ENCODE measurements around the gene COL9A3.

COL9A3 gene

GRCh38 chr20:62813588-62813987 is 3.3 kb upstream of the COL9A3 start:
- no peak for DNase-seq

- no peak for DNase-seq
These were observed 2.7 kb upstream of the COL9A3 start for GRCh38 chr20:62814060-62814708.

- DNase-seq: no peak
These were observed 2.2 kb upstream of the COL9A3 start for GRCh38 chr20:62814709-62815065.

DNA sequence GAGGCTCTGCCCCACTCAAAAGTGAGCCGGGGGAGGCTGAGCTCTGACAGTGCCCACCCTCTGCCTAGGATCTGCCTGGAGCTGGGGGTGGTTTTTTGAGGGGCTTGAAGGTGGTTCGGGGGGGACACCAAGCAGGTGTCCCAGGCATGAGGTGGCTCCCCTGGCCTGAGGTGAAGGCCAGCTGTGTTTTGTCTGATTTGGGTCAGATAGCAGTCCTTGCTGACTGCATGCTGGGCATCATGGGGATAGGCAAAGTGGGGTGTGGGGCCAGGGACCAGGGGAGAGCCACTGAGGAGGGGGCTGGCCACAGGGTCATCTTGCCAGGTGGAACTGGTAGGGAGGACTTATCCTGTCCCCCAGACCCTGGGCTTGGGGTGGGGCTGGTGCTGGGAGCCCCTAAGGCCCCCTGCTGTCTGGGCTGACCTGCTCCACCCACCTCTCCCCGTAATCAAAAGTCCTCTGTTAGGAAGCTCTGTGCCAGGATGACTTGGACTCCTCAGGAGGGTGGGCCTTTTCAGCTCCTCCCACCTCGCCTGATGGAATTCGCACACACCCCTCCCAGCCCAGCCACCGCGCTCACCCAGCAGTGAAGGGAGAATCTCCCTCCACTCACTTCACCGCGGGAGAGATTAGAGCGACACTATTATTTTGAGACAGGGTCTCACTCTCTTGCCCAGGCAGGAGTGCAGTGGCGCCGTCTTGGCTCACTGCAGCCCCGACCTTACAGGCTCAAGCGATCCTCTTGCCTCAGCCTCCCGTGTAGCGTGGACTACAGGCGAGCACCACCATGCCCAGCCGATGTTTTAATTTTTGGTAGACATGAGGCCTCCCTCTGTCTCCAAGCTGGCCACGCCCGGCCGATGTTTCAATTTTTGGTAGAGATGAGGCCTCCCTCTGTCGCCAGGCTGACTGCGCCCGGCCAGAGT is 1.5 kb upstream of the COL9A3 start:
- DNase-seq: no peak

- DNase-seq: no peak
These were observed 593 bp upstream of the COL9A3 start for GRCh38 chr20:62816031-62816883.

DNA sequence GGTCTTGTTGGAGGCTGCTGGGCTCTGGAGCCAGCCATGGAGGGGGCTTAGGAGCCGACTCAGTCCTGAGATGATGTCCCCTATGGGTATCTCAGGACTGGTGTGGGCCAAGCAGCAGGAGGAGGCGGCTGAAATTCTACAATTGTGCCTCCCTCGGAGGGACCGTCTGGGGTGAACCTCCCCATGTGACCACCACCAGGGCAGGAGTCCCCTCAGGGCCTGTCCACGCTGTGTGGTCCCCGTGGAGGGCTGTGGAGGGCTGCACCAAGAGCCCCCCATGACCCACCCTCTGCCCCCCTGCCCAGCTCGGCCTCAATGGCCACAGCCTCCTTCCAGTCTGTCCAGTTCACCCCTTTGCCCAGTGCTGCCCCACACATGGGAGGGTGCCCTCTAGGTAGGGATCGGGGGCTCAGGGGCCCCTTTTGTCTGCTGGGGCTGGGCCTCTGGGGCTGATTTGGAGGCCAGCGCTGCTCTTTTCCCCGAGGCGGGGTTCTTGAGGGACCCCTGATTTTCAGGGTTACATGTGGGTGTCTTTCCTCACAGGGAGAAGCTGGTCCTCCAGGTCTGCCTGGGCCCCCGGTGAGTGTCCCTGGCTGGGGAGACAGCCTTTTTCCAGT is 1.2 kb downstream of the COL9A3 start:
- DNase-seq: no peak

DNA sequence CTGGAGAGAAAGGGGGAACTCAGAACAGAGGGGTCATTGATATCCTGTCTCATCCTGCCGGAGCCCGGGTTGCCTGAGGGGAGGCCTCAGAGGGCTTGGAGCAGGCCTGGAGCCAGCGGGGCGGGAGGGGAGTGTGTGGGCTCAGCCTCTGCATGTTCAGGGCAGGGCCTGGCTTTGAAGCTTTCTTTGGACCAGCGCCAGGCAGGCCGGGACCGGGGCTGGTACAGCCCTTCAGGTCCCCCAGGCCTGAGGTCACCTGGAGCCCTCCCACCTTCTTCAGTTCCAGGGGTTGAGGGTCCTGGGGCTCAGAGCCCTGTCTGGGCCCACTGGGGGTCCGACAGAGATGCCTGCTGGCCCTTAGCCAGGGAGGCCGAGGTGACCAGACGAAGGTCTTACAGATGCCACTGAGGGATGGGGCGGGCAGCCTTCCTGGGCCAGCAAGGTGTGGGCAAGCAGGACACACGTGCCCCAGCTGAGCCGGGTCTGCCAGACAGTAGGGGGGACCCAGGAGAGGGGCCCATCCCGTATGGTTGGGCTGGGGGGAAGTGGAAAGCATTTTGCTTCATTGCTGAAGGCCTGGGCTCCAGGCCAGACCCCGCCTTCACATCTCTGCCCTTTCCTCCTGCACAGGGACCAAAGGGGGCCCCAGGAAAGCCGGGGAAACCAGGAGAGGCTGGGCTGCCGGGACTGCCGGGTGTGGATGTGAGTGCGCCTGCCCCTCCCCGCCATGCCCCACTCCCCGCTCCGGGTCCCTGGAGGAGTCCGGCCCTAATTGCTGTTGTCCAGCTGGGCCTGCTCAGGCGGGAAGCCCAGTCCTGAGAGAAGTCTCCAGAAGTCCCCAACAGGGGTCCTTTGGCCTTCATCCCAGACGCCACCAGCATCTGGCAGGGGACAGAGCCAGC is 2.0 kb downstream of the COL9A3 start:
- no peak for DNase-seq

DNA sequence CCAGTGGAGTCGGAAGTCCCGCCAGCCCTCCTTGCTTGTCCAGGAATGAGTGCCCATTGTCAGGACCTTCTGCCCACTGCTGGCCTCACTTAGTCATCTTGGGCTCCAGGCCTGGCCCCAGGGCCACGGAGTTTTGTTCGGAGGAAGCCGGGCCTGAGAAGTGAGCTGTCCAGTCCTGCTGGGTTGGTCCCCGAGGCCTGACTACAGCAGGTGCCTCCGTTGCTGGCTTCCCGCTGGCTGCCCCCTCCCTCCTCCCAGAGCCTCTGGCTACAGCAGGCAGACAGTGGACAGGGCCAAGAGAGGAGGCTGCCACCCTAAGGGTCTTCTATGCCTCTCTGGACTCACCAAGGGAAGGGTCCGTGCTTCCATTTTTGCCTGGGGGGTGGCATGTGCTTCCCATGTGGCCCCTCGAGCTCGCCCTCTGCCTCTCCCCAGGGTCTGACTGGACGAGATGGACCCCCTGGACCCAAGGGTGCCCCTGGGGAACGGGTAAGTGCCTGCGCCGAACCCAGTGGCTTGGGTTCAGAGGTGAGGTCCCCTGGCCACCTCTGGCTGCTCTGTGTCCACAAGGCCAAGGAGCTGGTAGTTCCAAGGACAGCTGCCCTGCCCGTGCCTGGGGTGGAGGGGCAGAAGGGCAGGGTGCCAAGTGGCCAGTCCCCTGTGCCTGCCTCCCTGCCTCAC is 2.8 kb downstream of the COL9A3 start:
- no peak for DNase-seq

GRCh38 chr20:62820208-62820961 is 3.5 kb downstream of the COL9A3 start:
- no peak for DNase-seq

- DNase-seq: no peak
These were observed 4.3 kb downstream of the COL9A3 start for GRCh38 chr20:62820962-62821725.

DNA sequence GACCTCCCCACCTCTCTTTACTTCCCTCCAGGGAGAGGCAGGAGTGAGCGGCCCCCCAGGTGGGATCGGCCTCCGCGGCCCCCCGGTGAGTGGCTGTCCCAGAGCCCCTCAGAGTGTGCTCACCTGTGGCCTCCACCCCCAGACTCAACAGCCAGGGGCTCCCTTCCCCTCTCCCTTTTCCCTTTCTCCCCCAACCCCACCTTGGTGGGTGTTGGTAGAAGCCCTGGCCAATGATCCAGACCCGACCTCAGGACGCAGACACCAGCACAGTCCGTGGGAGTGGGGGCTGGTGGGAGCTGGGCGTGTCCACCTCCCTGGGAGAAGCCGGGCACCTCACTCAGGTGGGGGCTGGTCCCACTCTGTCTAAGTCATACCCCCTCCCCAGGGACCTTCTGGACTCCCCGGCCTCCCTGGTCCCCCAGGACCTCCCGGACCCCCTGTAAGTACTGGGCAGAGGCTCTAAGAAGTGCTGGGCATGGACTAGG is 4.9 kb downstream of the COL9A3 start:
- no peak for DNase-seq

DNA sequence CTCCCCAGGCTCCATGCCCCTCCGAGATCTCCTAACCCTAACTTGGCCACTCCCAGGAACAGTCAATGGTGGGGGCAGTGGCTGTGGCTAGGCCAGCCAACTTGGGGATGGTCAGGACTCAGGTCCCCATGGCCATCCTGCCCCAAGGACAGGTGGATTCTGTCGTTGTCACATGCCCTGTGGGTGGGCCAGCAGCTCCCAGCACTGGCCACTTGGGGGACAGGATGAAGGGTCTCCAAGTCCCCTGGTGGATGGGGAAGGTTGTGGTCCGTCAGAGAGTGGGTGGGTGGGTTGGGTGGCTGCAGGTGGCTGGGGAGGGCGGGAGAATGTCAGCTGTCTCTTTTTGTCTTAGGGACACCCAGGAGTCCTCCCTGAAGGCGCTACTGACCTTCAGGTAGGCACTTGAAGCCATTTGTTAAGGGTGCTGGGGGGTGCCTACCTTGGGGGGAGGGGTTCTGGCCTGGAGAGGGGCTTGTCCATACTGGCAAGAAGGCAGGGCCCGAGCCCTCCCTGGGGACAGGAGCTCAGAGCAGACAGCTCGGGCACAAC is 5.5 kb downstream of the COL9A3 start:
- no peak for DNase-seq

- DNase-seq: no peak
These were observed 6.2 kb downstream of the COL9A3 start for GRCh38 chr20:62822788-62823651.

- no peak for DNase-seq
These were observed 7.0 kb downstream of the COL9A3 start for GRCh38 chr20:62823688-62824475.

DNA sequence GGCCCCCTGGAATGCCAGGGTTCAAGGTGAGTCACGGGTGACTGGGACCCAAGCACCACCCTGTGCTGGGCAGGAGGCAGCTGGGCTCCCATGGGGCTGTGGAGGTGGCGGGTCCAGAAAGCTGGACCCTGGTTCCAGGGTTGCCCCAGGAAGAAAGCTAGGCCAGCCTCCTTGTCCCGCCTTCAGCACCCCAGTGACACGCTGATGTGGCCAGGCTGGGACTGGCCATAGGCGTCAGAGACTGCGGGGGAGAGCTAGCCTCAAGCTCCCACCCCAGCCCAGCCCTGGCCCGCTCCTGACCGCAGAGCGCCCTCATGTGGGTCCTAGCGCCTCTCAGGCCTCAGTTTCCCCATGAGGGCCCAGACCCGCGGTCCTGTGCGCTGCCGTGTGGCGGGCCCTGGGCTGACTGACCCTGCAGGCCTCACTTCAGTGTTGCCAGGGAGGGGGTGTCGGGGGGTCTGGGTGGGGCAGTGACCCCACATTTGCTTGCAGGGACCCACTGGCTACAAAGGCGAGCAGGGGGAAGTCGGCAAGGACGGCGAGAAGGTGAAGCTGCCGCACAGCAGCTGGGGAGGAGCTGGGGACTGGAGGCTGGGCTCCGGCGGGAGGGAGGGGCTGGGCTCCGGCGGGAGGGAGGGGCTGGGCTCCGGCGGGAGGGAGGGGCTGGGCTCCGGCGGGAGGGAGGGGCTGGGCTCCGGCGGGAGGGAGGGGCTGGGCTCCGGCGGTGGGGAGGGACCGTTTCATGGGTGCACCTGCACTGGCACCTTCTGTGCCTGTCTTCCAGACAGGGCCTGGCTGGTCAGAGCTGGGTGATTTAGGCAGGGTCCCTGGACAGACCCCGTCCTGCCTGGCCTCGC is 7.9 kb downstream of the COL9A3 start:
- peak; percentile 17 for DNase-seq

DNA sequence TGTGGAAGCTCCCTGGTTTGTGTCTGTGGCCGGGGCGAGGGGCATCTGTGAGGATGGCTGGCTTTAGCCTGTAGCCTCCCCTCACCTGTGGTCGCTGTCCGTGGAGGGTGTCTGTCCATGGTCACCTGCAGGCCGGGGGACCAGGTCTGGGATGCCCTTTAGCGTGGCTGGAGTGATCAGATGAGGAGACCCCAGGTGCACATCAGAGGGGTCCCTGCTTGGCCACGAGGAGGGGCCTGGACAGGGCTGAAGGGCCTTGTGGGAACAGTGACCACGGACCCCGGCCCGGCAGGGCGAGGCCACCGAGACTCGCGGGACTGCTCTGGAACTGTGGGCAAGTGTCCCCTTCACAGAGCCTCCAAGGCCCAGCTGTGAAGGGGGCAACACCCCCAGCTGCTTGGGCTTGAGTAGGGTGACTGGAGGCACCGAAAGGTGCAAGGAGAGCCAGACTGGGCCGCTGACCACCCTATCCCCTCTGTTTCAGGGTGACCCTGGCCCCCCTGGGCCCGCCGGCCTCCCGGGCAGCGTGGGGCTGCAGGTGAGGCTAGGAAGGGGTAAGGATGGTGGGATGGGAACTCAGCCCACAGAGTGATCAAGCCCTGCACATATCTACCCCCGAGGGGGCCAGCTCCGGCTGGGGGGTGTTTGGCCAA is 8.6 kb downstream of the COL9A3 start:
- no peak for DNase-seq
